Hepatocyte (in vitro differentiated cells): Measurements from ENCODE around the gene DDIT3. TPM values are rescaled to one million over a fixed set of nuclear protein-coding genes. Genes with fewer than 3 reads are reported as not detected.
A peak's percentile ranks its signal among the peaks of the same experiment; 100 is the strongest.

ENCODE experiments used
- DNase-seq: peaks from one replicate; pipeline ENCODE4 v3.0.0-alpha.2; 2016; ENCODE audit warnings: low spot score
- H2AFZ ChIP-seq: fragments of 200-600 bp; sonication (generic); 2 replicates; pipeline ENCODE4 v1.6.0; 2016; ENCODE audit warnings: antibody characterized with exemption, mild to moderate bottlenecking
- H3K27ac ChIP-seq: fragments of 200-600 bp; sonication (generic); 2 replicates; pipeline ENCODE4 v1.5.1; 2016; ENCODE audit warnings: mild to moderate bottlenecking
- H3K27me3 ChIP-seq: fragments of 200-600 bp; sonication (generic); 2 replicates; pipeline ENCODE4 v1.6.1; 2016
- H3K36me3 ChIP-seq: fragments of 200-600 bp; sonication (generic); replicated peaks from 2 replicates; pipeline ENCODE4 v1.5.1; 2016; ENCODE audit warnings: low read depth; ENCODE audit not compliant: insufficient read depth
- H3K4me1 ChIP-seq: fragments of 200-600 bp; sonication (generic); 2 replicates; pipeline ENCODE4 v1.5.1; 2016; ENCODE audit warnings: mild to moderate bottlenecking, moderate library complexity; ENCODE audit not compliant: insufficient read depth
- H3K4me2 ChIP-seq: fragments of 200-600 bp; sonication (generic); 2 replicates; pipeline ENCODE4 v1.6.0; 2016
- H3K4me3 ChIP-seq: fragments of 200-600 bp; sonication (generic); 2 replicates; pipeline ENCODE4 v1.5.1; 2016; ENCODE audit warnings: mild to moderate bottlenecking
- H3K79me2 ChIP-seq: fragments of 200-600 bp; sonication (generic); 2 replicates; pipeline ENCODE4 v1.6.0; 2017; ENCODE audit warnings: mild to moderate bottlenecking
- H3K9me2 ChIP-seq: fragments of 200-600 bp; sonication (generic); replicated peaks from 2 replicates; pipeline ENCODE4 v1.6.0; 2017; ENCODE audit warnings: mild to moderate bottlenecking; ENCODE audit not compliant: insufficient read depth
- H3K9me3 ChIP-seq: fragments of 200-600 bp; sonication (generic); 2 replicates; pipeline ENCODE4 v1.5.1; 2016; ENCODE audit warnings: low read depth, mild to moderate bottlenecking
- H4K20me1 ChIP-seq: fragments of 200-600 bp; sonication (generic); 2 replicates; pipeline ENCODE4 v1.6.0; 2016; ENCODE audit warnings: mild to moderate bottlenecking; ENCODE audit not compliant: insufficient read depth, poor library complexity, severe bottlenecking
- CTCF ChIP-seq: fragments of 200-600 bp; sonication (generic); IDR thresholded peaks from 2 replicates; pipeline ENCODE4 v1.5.1; 2016; ENCODE audit warnings: antibody characterized with exemption, mild to moderate bottlenecking; ENCODE audit not compliant: poor library complexity
- EZH2 ChIP-seq: fragments of 200-600 bp; sonication (generic); IDR thresholded peaks from 2 replicates; pipeline ENCODE4 v1.6.1; 2016; ENCODE audit warnings: antibody characterized with exemption, mild to moderate bottlenecking, borderline replicate concordance
- EZH2phosphoT487 ChIP-seq: fragments of 200-600 bp; sonication (generic); IDR thresholded peaks from one replicate; pipeline ENCODE4 v1.6.1; 2018; ENCODE audit warnings: antibody characterized with exemption, mild to moderate bottlenecking, low read depth, moderate library complexity; ENCODE audit not compliant: unreplicated experiment, severe bottlenecking
- WGBS: methylation state at CpG from one replicate; pipeline ENCODE4 v1.1.6; 2016; ENCODE audit warnings: low lambda C conversion rate; ENCODE audit errors: missing lambda C conversion rate; 5-methylcytosine and 5-hydroxymethylcytosine counted together
- polyA plus RNA-seq: library from polyadenylated mRNA; unstranded; fragments of >200 nt; fragmentation: Nextera tagmentation; extraction: Ambion mirVana; gene quantifications from 2 replicates; pipeline ENCODE4 v1.2.1, GENCODE V29; 2016
- total RNA-seq: library from RNA; depleted of rRNA; stranded (reverse); fragments of >200 nt; gene quantifications from 2 replicates; pipeline ENCODE4 v1.2.3, GENCODE V29; 2014

DDIT3 gene
- total and polyA plus RNA-seq, 2 experiments from 2014 or later: 92.7 to 133 TPM

DNA sequence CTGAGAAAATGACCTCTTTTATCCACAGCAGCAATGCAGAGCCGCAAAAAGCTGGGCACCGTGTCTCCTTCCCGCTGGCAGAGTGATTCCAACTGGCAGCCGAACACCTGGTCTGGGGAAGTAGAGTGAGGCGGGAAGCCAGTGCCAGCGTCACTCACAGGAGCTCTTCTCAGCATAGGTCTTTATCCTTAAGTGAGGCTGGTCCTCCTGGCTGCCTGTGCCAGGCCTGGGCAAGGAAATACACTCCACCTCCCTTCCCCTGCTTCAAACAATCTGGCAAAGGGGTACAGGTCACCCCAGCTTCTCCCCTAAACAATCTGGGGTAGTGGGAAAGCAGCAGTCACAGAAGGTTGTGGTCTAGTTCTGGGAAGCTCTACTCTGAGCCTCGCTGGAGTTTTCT is 45.5 kb downstream of the DDIT3 start:
- H3K27ac ChIP-seq: no peak overlapping the region
- H3K79me2 ChIP-seq: no peaks in the 10 kb centered on the region
- no peaks in the 10 kb centered on the region for H4K20me1 ChIP-seq
- DNase-seq: no peak
- peaks cover 17% of the 10 kb centered on the region for H3K4me1 ChIP-seq
- WGBS: 75% methylated on average over 7 of the region's 7 CpGs
- TF ChIP-seq EZH2phosphoT487 (no peak), EZH2 (no peak), CTCF (no peak)
- no peaks in the 10 kb centered on the region for H3K9me3 ChIP-seq
- H3K36me3 ChIP-seq: no peaks in the 10 kb centered on the region
- H3K27me3 ChIP-seq: peaks cover 54% of the 10 kb centered on the region
- H2AFZ ChIP-seq: peak overlapping the region; percentile 63
- peak overlapping the region; percentile 61 for H3K4me3 ChIP-seq
- no peaks in the 10 kb centered on the region for H3K9me2 ChIP-seq
- peak overlapping the region; percentile 95 for H3K4me2 ChIP-seq

GRCh38 chr12:57474430-57474829 is 45.9 kb downstream of the DDIT3 start:
- Histone ChIP-seq H3K27me3 (peaks cover 53% of the 10 kb centered on the region), H4K20me1 (no peaks in the 10 kb centered on the region), H3K27ac (no peak overlapping the region), H3K79me2 (no peaks in the 10 kb centered on the region), H3K9me3 (no peaks in the 10 kb centered on the region), H3K4me2 (no peak overlapping the region), H2AFZ (no peak overlapping the region), H3K9me2 (no peaks in the 10 kb centered on the region), H3K4me1 (peaks cover 17% of the 10 kb centered on the region), H3K36me3 (no peaks in the 10 kb centered on the region), H3K4me3 (no peak overlapping the region)
- TF ChIP-seq CTCF (no peak), EZH2phosphoT487 (no peak), EZH2 (no peak)
- no peak for DNase-seq
- WGBS: 81% methylated on average over 8 of the region's 8 CpGs

DNA sequence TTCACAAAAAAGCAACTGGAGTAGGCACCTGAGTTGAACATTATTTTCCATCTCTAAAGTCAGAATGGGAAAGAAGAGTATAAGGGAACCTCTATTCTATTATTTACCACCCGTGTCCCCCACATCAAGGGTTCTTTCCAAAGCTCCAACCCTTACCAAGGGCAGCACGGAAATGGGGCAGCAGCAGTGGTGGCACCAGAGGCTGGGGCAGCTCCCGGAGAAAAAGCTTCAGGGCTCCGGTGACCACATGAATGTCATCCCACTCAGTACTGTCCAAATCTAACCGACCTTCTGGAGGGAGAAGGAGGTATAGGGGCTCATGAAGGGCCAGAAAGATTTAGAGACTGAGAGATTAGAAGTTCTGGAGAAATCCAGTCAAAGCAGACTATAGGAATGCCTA is 46.4 kb downstream of the DDIT3 start:
- Histone ChIP-seq H3K9me2 (no peaks in the 10 kb centered on the region), H3K79me2 (no peaks in the 10 kb centered on the region), H2AFZ (no peak overlapping the region), H3K9me3 (no peaks in the 10 kb centered on the region), H3K4me1 (peaks cover 17% of the 10 kb centered on the region), H3K4me3 (no peak overlapping the region), H3K36me3 (no peaks in the 10 kb centered on the region), H4K20me1 (no peaks in the 10 kb centered on the region), H3K27me3 (peaks cover 53% of the 10 kb centered on the region), H3K4me2 (no peak overlapping the region), H3K27ac (no peak overlapping the region)
- WGBS: 91% methylated on average over 5 of the region's 5 CpGs
- no peak for TF ChIP-seq EZH2phosphoT487
- no peak for TF ChIP-seq CTCF
- TF ChIP-seq EZH2: no peak
- no peak for DNase-seq

DNA sequence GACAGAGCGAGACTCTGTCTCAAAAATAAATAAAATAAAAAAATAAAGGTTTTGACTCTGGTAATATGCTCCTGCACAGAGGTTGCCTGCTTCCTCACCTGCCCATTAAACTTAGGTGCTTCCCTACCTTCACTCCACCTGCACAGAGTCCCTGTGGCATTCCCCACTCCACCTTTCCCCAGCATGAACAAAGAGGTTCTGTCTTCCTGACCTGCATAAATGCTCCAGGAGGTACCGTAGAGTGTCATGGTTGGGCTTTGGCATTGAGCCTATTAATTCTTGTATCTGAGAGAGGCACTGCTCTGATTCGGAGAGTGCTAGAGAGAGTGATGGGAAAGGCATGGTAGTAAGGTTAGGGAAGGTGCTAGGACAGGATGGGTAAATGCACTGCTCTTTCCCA is 46.9 kb downstream of the DDIT3 start:
- H3K4me2 ChIP-seq: no peak overlapping the region
- no peaks in the 10 kb centered on the region for H3K9me2 ChIP-seq
- TF ChIP-seq EZH2phosphoT487: no peak
- TF ChIP-seq CTCF: no peak
- no peak for TF ChIP-seq EZH2
- H3K36me3 ChIP-seq: no peaks in the 10 kb centered on the region
- no peaks in the 10 kb centered on the region for H3K79me2 ChIP-seq
- peaks cover 53% of the 10 kb centered on the region for H3K27me3 ChIP-seq
- H3K4me3 ChIP-seq: no peak overlapping the region
- H2AFZ ChIP-seq: no peak overlapping the region
- H3K4me1 ChIP-seq: peaks cover 17% of the 10 kb centered on the region
- H3K27ac ChIP-seq: no peak overlapping the region
- no peaks in the 10 kb centered on the region for H3K9me3 ChIP-seq
- no peaks in the 10 kb centered on the region for H4K20me1 ChIP-seq
- no peak for DNase-seq
- 85% methylated on average over 3 of the region's 3 CpGs for WGBS
